ENCODE measurements around the gene CHST11.

GRCh38 chr12:104682790-104683279 is 226.1 kb downstream of the CHST11 start:
- TF ChIP-seq CTCF (IDR thresholded peaks at IDR 0.05) = no peak
- no peak for TF ChIP-seq EZH2 (IDR thresholded peaks at IDR 0.05)

Data from neural progenitor cell (in vitro differentiated cells).